ENCODE measurements around the gene LEFTY2.
"Not testable (repeated sequence)": the region's sequence is repeated elsewhere in the genome, so short reads cannot be mapped to it uniquely, and the experiment has no call there.

The LEFTY2 gene

DNA sequence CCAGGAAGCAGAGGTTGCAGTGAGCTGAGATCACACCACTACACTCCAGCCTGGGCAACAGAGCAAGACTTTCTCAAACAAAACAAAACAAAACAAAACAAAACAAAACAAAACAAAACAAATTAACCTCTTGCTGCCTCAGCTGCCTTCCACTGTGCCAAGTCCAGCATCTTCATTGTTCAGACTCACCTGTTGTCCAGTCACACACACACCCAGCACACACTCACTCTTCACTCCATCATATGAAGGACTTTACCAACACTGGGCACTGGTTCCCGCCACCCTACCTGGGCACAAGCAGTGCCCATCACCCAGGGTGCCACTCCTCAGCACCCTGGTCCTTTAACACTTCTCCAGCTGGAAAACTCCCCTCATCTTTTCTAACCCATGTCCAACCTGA, 31.5 kb downstream of the LEFTY2 start:
- FAIRE-seq = no peak
- DNase-seq (ENCODE audit: extremely low spot score, insufficient read length, low read depth) = no peak

- no peak for DNase-seq (ENCODE audit: extremely low spot score, insufficient read length, low read depth)
- no peak for FAIRE-seq
Observed at GRCh38 chr1:225908773-225909172, 32.2 kb downstream of the LEFTY2 start.

DNA sequence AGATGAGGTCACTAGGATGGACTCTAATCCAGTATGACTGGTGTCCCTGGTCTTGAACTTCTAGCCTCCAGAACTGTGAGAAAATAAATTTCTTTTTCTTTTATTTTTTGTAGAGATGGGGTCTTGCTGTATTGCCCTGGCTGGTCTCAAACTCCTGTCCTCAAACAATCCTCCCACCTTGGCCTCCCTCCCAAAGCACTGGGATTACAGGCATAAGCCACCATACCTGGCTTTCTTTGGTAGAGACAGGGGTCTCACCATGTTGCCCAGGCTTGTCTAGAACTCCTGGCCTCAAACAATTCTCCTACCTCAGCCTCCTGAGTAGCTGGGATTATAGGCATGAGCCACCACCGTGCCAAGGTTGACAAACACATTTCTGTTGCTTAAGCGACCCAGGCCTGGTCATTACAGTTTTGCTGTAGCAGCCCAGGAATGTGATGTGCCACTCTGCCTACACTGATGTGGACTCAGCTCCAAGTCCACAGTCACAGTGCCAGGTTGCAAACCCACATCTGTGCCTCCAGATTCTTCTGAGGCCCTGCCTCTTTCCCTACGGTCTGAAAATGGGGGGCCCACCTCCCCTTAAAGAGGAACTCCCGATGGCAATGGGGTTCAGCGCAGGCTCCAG, 32.9 kb downstream of the LEFTY2 start:
- FAIRE-seq (no peak), DNase-seq (ENCODE audit: extremely low spot score, insufficient read length, low read depth) (no peak)

DNA sequence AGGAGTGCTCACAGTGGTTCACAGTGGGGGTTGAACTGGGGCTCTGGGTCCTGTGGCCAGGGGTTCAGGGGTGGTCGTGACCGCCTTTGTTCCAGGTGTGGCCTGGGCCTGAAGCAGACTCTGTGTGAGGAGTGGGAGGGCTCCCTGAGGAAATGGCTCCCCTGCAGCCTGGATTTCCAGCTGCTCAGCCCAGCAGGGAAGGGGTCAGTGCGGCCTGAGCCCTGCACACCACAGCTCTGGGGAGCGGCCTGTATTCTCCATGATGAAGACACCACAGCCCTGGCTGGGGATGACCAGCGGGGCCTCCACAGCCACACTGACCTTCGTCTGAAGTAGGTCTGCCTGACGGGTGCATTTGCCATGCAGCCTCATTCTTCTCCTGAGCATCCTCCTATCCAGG, 33.7 kb downstream of the LEFTY2 start:
- no peak for FAIRE-seq
- DNase-seq (ENCODE audit: extremely low spot score, insufficient read length, low read depth) = no peak

- DNase-seq (ENCODE audit: extremely low spot score, insufficient read length, low read depth) (no peak), FAIRE-seq (no peak)
Observed at GRCh38 chr1:225906467-225906866, 34.6 kb downstream of the LEFTY2 start.

- DNase-seq (ENCODE audit: extremely low spot score, insufficient read length, low read depth) (no peak), FAIRE-seq (no peak)
Observed at GRCh38 chr1:225903623-225904022, 37.4 kb downstream of the LEFTY2 start.

- FAIRE-seq (no peak), DNase-seq (ENCODE audit: extremely low spot score, insufficient read length, low read depth) (no peak)
Observed at GRCh38 chr1:225899044-225899925, 41.7 kb downstream of the LEFTY2 start.

DNA sequence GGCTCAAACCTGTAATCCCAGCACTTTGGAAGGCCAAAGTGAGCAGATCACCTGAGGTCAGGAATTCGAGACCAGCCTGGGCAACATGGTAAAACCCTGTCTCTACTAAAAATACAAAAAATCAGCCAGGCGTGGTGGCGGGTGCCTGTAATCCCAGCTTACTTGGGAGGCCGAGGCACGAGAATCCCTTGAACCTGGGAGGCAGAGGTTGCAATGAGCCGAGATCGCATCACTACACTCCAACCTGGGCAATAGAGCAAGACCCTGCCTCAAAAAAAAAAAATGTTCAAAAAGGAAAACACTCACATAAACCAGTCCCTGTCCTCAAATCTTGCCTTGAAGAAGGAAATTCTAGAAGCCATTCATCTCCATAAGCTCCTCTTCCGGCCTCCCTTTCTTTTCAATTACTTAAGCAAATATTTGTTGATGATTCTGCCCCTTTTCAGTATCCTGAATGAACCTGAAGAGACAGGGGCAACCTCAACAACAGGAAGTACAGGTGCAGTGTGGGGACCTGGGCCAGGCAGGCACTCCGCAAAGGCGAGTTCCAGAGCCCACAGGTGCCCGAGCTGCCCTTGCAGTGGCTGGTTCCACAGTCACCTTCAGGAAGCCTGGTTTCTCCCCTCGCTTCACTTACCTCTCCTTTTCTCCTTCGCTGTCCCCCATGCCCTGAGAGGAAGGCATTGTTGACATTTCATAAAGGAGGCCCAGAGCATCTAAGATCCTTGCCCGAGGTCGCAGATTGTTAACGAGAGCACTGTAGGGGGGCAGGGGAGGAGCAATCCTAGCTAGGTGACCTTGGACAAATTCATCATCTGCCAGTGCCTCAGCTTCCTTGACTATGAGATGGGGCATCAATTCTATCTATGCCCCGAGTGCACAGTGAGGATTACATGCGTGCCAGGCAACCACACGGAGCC, 43.2 kb downstream of the LEFTY2 start:
- DNase-seq (ENCODE audit: extremely low spot score, insufficient read length, low read depth) (no peak), FAIRE-seq (no peak)

- peak; percentile 82 for DNase-seq (ENCODE audit: extremely low spot score, insufficient read length, low read depth)
- FAIRE-seq = peak; percentile 95
Observed at GRCh38 chr1:225896937-225897549, 44.0 kb downstream of the LEFTY2 start.

DNA sequence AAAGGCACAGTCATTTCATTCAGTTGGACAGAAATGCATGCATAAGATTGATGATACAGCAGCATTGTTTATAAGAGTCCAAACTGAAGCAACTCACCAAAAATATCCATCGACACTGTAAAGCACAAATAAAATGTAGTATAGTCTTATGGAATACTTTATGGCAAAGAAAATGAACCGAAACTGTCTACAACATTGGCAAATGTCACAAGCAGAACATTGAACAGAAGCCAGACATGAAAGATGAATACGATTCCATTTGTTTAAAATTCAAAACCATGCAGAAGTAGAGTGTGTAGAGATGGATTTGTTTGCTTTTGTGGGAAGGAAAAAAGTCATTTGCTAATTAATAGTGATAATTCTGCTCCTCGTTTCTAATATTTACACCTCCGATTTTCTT, 44.5 kb downstream of the LEFTY2 start:
- no peak for DNase-seq (ENCODE audit: extremely low spot score, insufficient read length, low read depth)
- no peak for FAIRE-seq

DNA sequence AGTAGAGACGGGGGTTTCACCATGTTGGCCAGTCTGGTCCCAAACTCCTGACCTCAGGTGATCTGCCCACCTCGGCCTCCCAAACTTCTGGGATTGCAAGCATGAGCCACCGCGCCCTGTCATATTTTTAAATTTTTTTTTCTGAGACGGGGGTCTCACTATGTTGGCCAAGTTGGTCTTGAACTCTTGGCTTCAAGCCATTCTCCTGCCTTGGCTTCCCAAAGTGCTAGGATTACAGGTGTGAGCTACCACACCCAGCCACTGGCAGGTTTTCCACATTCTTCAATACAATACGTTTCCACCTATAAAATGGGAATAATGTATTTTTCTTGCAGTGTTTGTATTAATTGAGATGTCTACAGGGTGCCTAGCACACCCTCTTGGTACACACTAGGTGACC, 48.7 kb downstream of the LEFTY2 start:
- no peak for DNase-seq (ENCODE audit: extremely low spot score, insufficient read length, low read depth)
- no peak for FAIRE-seq

DNA sequence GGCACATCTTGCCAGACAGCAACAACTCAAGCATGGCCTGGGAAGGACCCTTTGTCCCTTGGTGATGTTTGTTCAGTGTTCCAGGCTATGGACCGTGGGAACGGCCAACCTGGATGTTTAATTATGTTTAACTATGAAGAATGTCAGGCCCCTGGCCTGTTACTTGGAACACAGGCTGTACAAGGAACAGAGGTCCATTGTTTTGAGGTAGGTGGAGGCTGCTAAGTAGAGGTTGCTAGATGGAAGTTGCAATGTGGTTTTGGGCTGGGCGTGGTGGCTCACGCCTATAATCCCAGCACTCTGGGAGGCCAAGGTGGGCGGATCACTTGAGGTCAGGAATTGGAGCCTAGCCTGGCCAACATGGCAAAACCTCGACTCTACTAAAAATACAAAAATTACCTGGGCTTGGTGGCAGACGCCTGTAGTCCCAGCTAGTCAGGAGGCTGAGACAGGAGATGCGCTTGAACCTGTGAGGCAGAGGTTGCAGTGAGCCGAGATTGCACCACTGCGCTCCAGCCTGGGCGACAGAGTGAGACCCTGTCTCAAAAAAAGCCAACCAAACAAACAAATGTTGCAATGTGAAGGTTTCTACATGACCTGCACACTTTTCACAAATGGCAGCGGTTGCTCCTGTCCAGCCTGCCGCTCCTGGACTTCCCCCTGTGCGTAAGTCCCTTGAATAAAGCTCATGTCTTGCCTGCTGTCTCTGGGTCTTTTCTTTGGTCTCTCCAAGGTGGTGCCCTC, 49.6 kb downstream of the LEFTY2 start:
- DNase-seq (ENCODE audit: extremely low spot score, insufficient read length, low read depth) (no peak), FAIRE-seq (no peak)

GRCh38 chr1:225890346-225891228, 50.4 kb downstream of the LEFTY2 start:
- FAIRE-seq = no peak
- DNase-seq (ENCODE audit: extremely low spot score, insufficient read length, low read depth) = no peak

DNA sequence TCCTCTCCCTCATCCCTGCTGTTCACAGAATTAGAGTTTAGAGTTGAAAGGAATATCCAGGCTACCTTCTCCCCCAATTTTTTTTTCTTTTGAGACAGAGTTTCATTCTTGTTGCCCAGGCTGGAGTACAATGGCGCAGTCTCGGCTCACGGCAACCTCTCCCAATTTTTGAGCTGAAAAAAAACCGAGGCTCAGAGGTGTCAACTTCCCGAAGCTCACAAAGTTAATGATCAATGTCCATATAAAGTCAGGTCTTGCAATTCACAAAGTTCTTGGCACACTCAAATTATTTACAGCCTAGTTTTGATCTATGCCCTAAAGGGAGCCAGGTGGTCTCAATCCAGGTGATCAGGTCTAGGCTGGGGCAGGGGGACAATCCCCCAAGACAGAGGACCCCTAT, 51.3 kb downstream of the LEFTY2 start:
- DNase-seq (ENCODE audit: extremely low spot score, insufficient read length, low read depth) (no peak), FAIRE-seq (no peak)

GRCh38 chr1:225888898-225889601, 52.0 kb downstream of the LEFTY2 start, which contains the start of gene LEFTY1:
TSS of gene LEFTY1 (minus strand) at chr1:225889146. CDS start at chr1:225889066, 80 bp downstream.
- FAIRE-seq = no peak

GRCh38 chr1:225888289-225888897, 52.6 kb downstream of the LEFTY2 start:
- no peak for DNase-seq (ENCODE audit: extremely low spot score, insufficient read length, low read depth)
- no peak for FAIRE-seq

More at GRCh38 chr1:225888898-225889601, 52.0 kb downstream of the LEFTY2 start, which contains the start of gene LEFTY1:
- DNase-seq (ENCODE audit: extremely low spot score, insufficient read length, low read depth) = no peak

DNA sequence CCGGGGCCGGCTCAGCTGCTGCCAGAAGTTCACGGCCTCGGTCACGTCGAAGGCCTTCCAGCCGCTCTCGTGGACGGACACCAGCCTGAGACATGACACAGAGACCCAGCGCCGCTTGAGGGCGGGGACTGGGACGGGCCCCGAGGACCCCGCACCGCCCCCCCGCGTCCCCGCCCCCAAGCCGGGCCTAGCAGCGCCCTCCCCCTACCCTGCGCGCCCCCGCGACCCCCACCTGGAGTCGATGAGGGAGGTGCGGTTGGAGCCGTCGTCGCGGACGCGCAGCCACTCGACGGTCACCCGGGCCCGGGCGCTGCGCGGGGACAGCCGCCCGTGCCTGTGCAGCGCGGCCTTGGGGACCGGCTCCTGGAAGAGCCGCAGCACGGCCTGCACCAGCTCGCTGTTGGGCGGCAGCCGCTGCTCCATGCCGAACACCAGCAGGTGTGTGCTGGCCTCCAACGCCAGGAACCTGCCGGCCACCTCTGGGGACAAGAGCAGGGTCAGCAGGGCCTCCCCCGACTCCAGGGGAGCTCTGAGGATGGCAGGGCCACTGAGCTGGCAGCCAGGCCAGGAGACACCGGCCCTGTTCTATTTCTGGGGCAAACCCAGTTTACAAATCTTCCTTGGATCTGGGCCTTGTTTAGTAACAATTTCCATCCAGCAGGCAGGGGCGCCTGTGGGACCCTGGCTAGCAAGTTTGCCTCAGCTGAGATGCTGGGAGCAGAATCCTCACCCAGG, 53.3 kb downstream of the LEFTY2 start:
- not testable (repeated sequence) for FAIRE-seq

More for the DNA sequence above, 53.3 kb downstream of the LEFTY2 start:
- DNase-seq (ENCODE audit: extremely low spot score, insufficient read length, low read depth) = not testable (repeated sequence)
